Caco-2 (cell line): Measurements from ENCODE around the gene NTNG1. TPM values are rescaled to one million over a fixed set of nuclear protein-coding genes. Genes with fewer than 3 reads are reported as not detected.

Experiments
- BruUV-seq: library from RNA; stranded (reverse); fragments of 400-500 nt; replicated peaks from 2 replicates; lab custom pipeline; 2021; lab: Mats Ljungman, UMichigan
- CTCF ChIA-PET: fragments of 300-600 bp; sonication (Branson Sonifier 250); formaldehyde crosslinking; loops from one replicate; lab custom pipeline; 2022; ENCODE audit warnings: antibody characterized with exemption; lab: Charles Lee
- POLR2A ChIA-PET: fragments of 300-600 bp; sonication (Branson Sonifier 250); formaldehyde crosslinking; loops from one replicate; lab custom pipeline; 2022; ENCODE audit warnings: antibody characterized with exemption; lab: Charles Lee
- DNase-seq, 2 experiments: peaks; one replicate each; pipeline versions ENCODE4 v3.0.0 to v3.0.0-alpha.2; 2020 to 2022
- H3K27me3 ChIP-seq: replicated peaks from 2 replicates; pipeline ENCODE4 v1.6.0; 2011; ENCODE audit warnings: low read length; ENCODE audit not compliant: control insufficient read depth, insufficient read depth
- H3K36me3 ChIP-seq: 2 replicates; pipeline ENCODE4 v1.5.1; 2011; ENCODE audit warnings: low read length; ENCODE audit not compliant: control insufficient read depth, insufficient read depth
- H3K4me1 ChIP-seq: fragments of 250-450 bp; sonication (Bioruptor Pico); 2 replicates; pipeline ENCODE4 v1.5.1; 2020; ENCODE audit warnings: mild to moderate bottlenecking
- H3K4me3 ChIP-seq: 2 replicates; pipeline ENCODE4 v1.5.1; 2011; ENCODE audit warnings: low read depth, mild to moderate bottlenecking, control low read depth, low read length
- H3K9me3 ChIP-seq: fragments of 250-450 bp; sonication (Bioruptor Pico); 2 replicates; pipeline ENCODE4 v1.5.1; 2020; ENCODE audit warnings: mild to moderate bottlenecking, moderate library complexity
- H3K27ac Mint-ChIP-seq: one replicate; pipeline ENCODE4 v1.8.0; 2022; ENCODE audit warnings: mixed read lengths; ENCODE audit not compliant: unreplicated experiment
- H3K27me3 Mint-ChIP-seq: one replicate; pipeline ENCODE4 v1.8.0; 2022; ENCODE audit warnings: mixed read lengths; ENCODE audit not compliant: insufficient read depth, unreplicated experiment
- H3K36me3 Mint-ChIP-seq: one replicate; pipeline ENCODE4 v1.8.0; 2022; ENCODE audit warnings: mild to moderate bottlenecking, mixed read lengths; ENCODE audit not compliant: insufficient read depth, unreplicated experiment
- H3K4me1 Mint-ChIP-seq: one replicate; pipeline ENCODE4 v1.8.0; 2022; ENCODE audit warnings: low read depth, mixed read lengths; ENCODE audit not compliant: unreplicated experiment
- H3K4me3 Mint-ChIP-seq: one replicate; pipeline ENCODE4 v1.8.0; 2022; ENCODE audit warnings: mild to moderate bottlenecking, moderate library complexity, mixed read lengths; ENCODE audit not compliant: unreplicated experiment
- H3K9me3 Mint-ChIP-seq: one replicate; pipeline ENCODE4 v1.8.0; 2022; ENCODE audit warnings: mixed read lengths; ENCODE audit not compliant: unreplicated experiment
- CTCF ChIP-seq, 2 experiments: fragments of 200-600 bp in 1 of 2; IDR thresholded peaks; 1 replicate in 1 of 2; 2 replicates in 1 of 2; pipeline versions ENCODE4 v1.5.1 to v1.8.0; 2011 to 2022; ENCODE audit warnings: antibody characterized with exemption in 1 of 2, control low read depth in 1 of 2, inconsistent platforms in 1 of 2, low read depth in 1 of 2, low read length in 1 of 2, mild to moderate bottlenecking in 1 of 2, moderate library complexity in 1 of 2; ENCODE audit not compliant: insufficient read depth in 1 of 2, severe bottlenecking in 1 of 2, unreplicated experiment in 1 of 2
- intact Hi-C: fragments of 100-400 bp; cut with micrococcal nuclease; formaldehyde crosslinking; loops from one replicate; pipeline ENCODE4 v1.10.0; 2022; ENCODE audit not compliant: unreplicated experiment
- total RNA-seq: library from RNA; stranded (reverse); gene quantifications from 2 replicates; pipeline ENCODE4 v1.2.3, GENCODE V29; 2022

The NTNG1 gene
- total RNA-seq, 1 experiment from 2014 or later: not detected

GRCh38 chr1:107512836-107513235 lies 372.0 kb downstream of the NTNG1 start:
- H3K27ac Mint-ChIP-seq: no peak overlapping the region
- POLR2A ChIA-PET: no interaction called here
- H3K4me1 Mint-ChIP-seq: no peaks in the 10 kb centered on the region
- BruUV-seq: no TSS peak
- H3K4me1 ChIP-seq: no peaks in the 10 kb centered on the region
- no peak for DNase-seq
- H3K9me3 ChIP-seq: no peaks in the 10 kb centered on the region
- no peaks in the 10 kb centered on the region for H3K36me3 Mint-ChIP-seq
- CTCF ChIA-PET: no interaction called here
- intact Hi-C loops: no loop called here
- peaks cover 7% of the 10 kb centered on the region for H3K27me3 Mint-ChIP-seq
- no peak overlapping the region for H3K4me3 ChIP-seq
- no peaks in the 10 kb centered on the region for H3K9me3 Mint-ChIP-seq
- no peaks in the 10 kb centered on the region for H3K27me3 ChIP-seq
- H3K4me3 Mint-ChIP-seq: no peak overlapping the region
- TF ChIP-seq CTCF (IDR thresholded peaks at IDR 0.05; ENCODE audit: insufficient read depth in 1 of 2, low read depth in 1 of 2, low read length in 1 of 2, severe bottlenecking in 1 of 2, unreplicated experiment in 1 of 2): no peak
- H3K36me3 ChIP-seq: no peaks in the 10 kb centered on the region

GRCh38 chr1:107514841-107515240 lies 374.0 kb downstream of the NTNG1 start:
- H3K27me3 Mint-ChIP-seq: peaks cover 7% of the 10 kb centered on the region
- CTCF ChIA-PET: no interaction called here
- H3K4me1 Mint-ChIP-seq: no peaks in the 10 kb centered on the region
- intact Hi-C loops: no loop called here
- Histone ChIP-seq H3K4me1 (no peaks in the 10 kb centered on the region), H3K9me3 (no peaks in the 10 kb centered on the region), H3K36me3 (no peaks in the 10 kb centered on the region), H3K27me3 (no peaks in the 10 kb centered on the region), H3K4me3 (no peak overlapping the region)
- no peak overlapping the region for H3K27ac Mint-ChIP-seq
- POLR2A ChIA-PET: no interaction called here
- no peaks in the 10 kb centered on the region for H3K36me3 Mint-ChIP-seq
- H3K9me3 Mint-ChIP-seq: peaks cover 6% of the 10 kb centered on the region
- no peak for DNase-seq
- TF ChIP-seq CTCF (IDR thresholded peaks at IDR 0.05; ENCODE audit: insufficient read depth in 1 of 2, low read depth in 1 of 2, low read length in 1 of 2, severe bottlenecking in 1 of 2, unreplicated experiment in 1 of 2): no peak
- no TSS peak for BruUV-seq
- no peak overlapping the region for H3K4me3 Mint-ChIP-seq

- POLR2A ChIA-PET: no interaction called here
- BruUV-seq: no TSS peak
These were observed 374.9 kb downstream of the NTNG1 start for GRCh38 chr1:107515702-107516101.

More at GRCh38 chr1:107515702-107516101, 374.9 kb downstream of the NTNG1 start:
- intact Hi-C loops: no loop called here
- peaks cover 9% of the 10 kb centered on the region for H3K9me3 Mint-ChIP-seq
- CTCF ChIA-PET: no interaction called here
- H3K4me3 Mint-ChIP-seq: no peak overlapping the region
- H3K4me1 Mint-ChIP-seq: no peaks in the 10 kb centered on the region
- no peaks in the 10 kb centered on the region for H3K4me1 ChIP-seq
- H3K27me3 ChIP-seq: no peaks in the 10 kb centered on the region
- H3K9me3 ChIP-seq: no peaks in the 10 kb centered on the region
- TF ChIP-seq CTCF (IDR thresholded peaks at IDR 0.05; ENCODE audit: insufficient read depth in 1 of 2, low read depth in 1 of 2, low read length in 1 of 2, severe bottlenecking in 1 of 2, unreplicated experiment in 1 of 2): no peak
- no peaks in the 10 kb centered on the region for H3K36me3 ChIP-seq
- no peaks in the 10 kb centered on the region for H3K36me3 Mint-ChIP-seq
- no peak overlapping the region for H3K4me3 ChIP-seq
- DNase-seq: no peak
- H3K27ac Mint-ChIP-seq: no peak overlapping the region
- peaks cover 7% of the 10 kb centered on the region for H3K27me3 Mint-ChIP-seq
